HepG2 (cell line): ENCODE data around the gene THAP2. TPM values are rescaled to one million over a fixed set of nuclear protein-coding genes. Genes with fewer than 3 reads are reported as not detected.
"Not testable (repeated sequence)": the region's sequence is repeated elsewhere in the genome, so short reads cannot be mapped to it uniquely, and the experiment has no call there.

Source experiments
- ATAC-seq: fragments of 200-7000 bp; cut with Tn5 transposase; 3 replicates; pipeline ENCODE4 v1.9.1; 2020; ENCODE audit warnings: mild to moderate bottlenecking, moderate library complexity
- BruUV-seq: library from RNA; stranded (reverse); fragments of 400-500 nt; replicated peaks from 2 replicates; lab custom pipeline; 2021; lab: Mats Ljungman, UMichigan
- CTCF ChIA-PET: fragments of 300-600 bp; formaldehyde crosslinking; extraction: SDS; loops from one replicate; lab custom pipeline; 2021; ENCODE audit warnings: low total read pairs, inconsistent platforms, low intra/inter-chr PET ratio; lab: Yijun Ruan, JAX
- POLR2A ChIA-PET: fragments of 350-600 bp; sonication (Branson Sonifier 250); formaldehyde crosslinking; loops from one replicate; lab custom pipeline; 2020; ENCODE audit warnings: antibody characterized with exemption, inconsistent platforms; lab: Yijun Ruan, JAX
- DNase-seq: peaks from one replicate; pipeline ENCODE4 v3.0.0-alpha.2; 2015; ENCODE audit warnings: low spot score
- FAIRE-seq: peaks from 3 replicates; lab custom pipeline; 2011; peaks lifted over from hg19 to GRCh38; lab: Jason Lieb, UNC
- H2AFZ ChIP-seq: one replicate; pipeline ENCODE4 v1.6.1; 2011; ENCODE audit warnings: low read length, inconsistent platforms
- H3K27ac ChIP-seq: fragments of 300-600 bp; 3 replicates; pipeline ENCODE4 v1.8.0; 2011; ENCODE audit warnings: mixed run types, mild to moderate bottlenecking, mixed read lengths, low read length, inconsistent platforms; ENCODE audit not compliant: insufficient read depth; ENCODE audit errors: extremely low read length
- H3K27me3 ChIP-seq, 2 experiments: fragments of 200-600 bp in 1 of 2; 2 replicates in 1 of 2; 3 replicates in 1 of 2; pipeline versions ENCODE4 v1.6.0 to v1.8.0; 2011; ENCODE audit warnings: low read length in 2 of 2, mild to moderate bottlenecking in 2 of 2, moderate library complexity in 2 of 2, inconsistent platforms in 1 of 2; ENCODE audit not compliant: insufficient read depth in 2 of 2, control insufficient read depth in 1 of 2
- H3K36me3 ChIP-seq, 2 experiments: fragments of 200-600 bp in 1 of 2; replicated peaks in 1 of 2; 2 replicates in 1 of 2; 3 replicates in 1 of 2; pipeline versions ENCODE4 v1.5.1 to v1.8.0; 2011; ENCODE audit warnings: low read length in 2 of 2, inconsistent platforms in 1 of 2; ENCODE audit not compliant: insufficient read depth in 2 of 2, control insufficient read depth in 1 of 2
- H3K4me1 ChIP-seq: 2 replicates; pipeline ENCODE4 v1.5.1; 2012; ENCODE audit warnings: low read length, inconsistent platforms; ENCODE audit not compliant: insufficient read depth
- H3K4me2 ChIP-seq: 2 replicates; pipeline ENCODE4 v1.6.0; 2011; ENCODE audit warnings: low read depth, low read length, inconsistent platforms
- H3K4me3 ChIP-seq, 3 experiments: fragments of 200-600 bp in 1 of 3; sonication (generic), shearing (Covaris generic) in 1 of 3; replicated peaks in 1 of 3; 2 replicates each; pipeline ENCODE4 v1.5.1; 2011 to 2016; ENCODE audit warnings: low read length in 3 of 3, inconsistent platforms in 2 of 3, low read depth in 2 of 3, mild to moderate bottlenecking in 2 of 3, control low read depth in 1 of 3, mixed read lengths in 1 of 3; ENCODE audit not compliant: insufficient read depth in 1 of 3
- H3K79me2 ChIP-seq: one replicate; pipeline ENCODE4 v1.6.1; 2011; ENCODE audit warnings: low read length, inconsistent platforms; ENCODE audit not compliant: insufficient read depth
- H3K9ac ChIP-seq: 2 replicates; pipeline ENCODE4 v1.6.0; 2011; ENCODE audit warnings: mild to moderate bottlenecking, low read depth, low read length, inconsistent platforms; ENCODE audit not compliant: insufficient read depth
- H3K9me3 ChIP-seq: 2 replicates; pipeline ENCODE4 v1.5.1; 2012; ENCODE audit warnings: mild to moderate bottlenecking, low read length
- H4K20me1 ChIP-seq: 2 replicates; pipeline ENCODE4 v1.6.0; 2011; ENCODE audit warnings: inconsistent platforms, mild to moderate bottlenecking, low read length, moderate library complexity; ENCODE audit not compliant: insufficient read depth
- JARID2 ChIP-seq: sonication (generic); formaldehyde crosslinking; IDR thresholded peaks from 2 replicates; pipeline ENCODE4 v1.8.1; 2023; ENCODE audit warnings: missing genetic modification reagents, inconsistent platforms; ENCODE audit not compliant: insufficient replicate concordance
- MTERF4 ChIP-seq: sonication (generic); formaldehyde crosslinking; IDR thresholded peaks from 2 replicates; pipeline ENCODE4 v1.8.0; 2023; ENCODE audit warnings: mild to moderate bottlenecking, missing genetic modification reagents
- SCMH1 ChIP-seq: sonication (generic); formaldehyde crosslinking; IDR thresholded peaks from 2 replicates; pipeline ENCODE4 v1.9.0; 2021; ENCODE audit warnings: missing genetic modification reagents, mild to moderate bottlenecking, borderline replicate concordance
- SP2 ChIP-seq: sonication (generic); formaldehyde crosslinking; IDR thresholded peaks from 2 replicates; pipeline ENCODE4 v1.5.1; 2020; ENCODE audit warnings: mild to moderate bottlenecking, missing genetic modification reagents
- ZEB1 ChIP-seq: IDR thresholded peaks from 2 replicates; pipeline ENCODE4 v1.6.1; 2012; ENCODE audit warnings: mild to moderate bottlenecking, low read depth, inconsistent platforms; ENCODE audit not compliant: insufficient replicate concordance
- ZMAT3 ChIP-seq: sonication (generic); formaldehyde crosslinking; conservative IDR thresholded peaks from 2 replicates; pipeline ENCODE4 v1.7.0; 2021; ENCODE audit warnings: missing genetic modification reagents
- ZNF329 ChIP-seq: sonication (generic); formaldehyde crosslinking; IDR thresholded peaks from 2 replicates; pipeline ENCODE4 v1.9.0; 2021; ENCODE audit warnings: low read depth, mild to moderate bottlenecking, missing genetic modification reagents
- ZNF446 ChIP-seq: sonication (generic); formaldehyde crosslinking; IDR thresholded peaks from 2 replicates; pipeline ENCODE4 v1.5.0; 2020; ENCODE audit warnings: mild to moderate bottlenecking, missing genetic modification reagents
- ZNF451 ChIP-seq: sonication (generic); formaldehyde crosslinking; IDR thresholded peaks from 2 replicates; pipeline ENCODE4 v1.5.0; 2020; ENCODE audit warnings: mild to moderate bottlenecking, missing genetic modification reagents
- ZNF496 ChIP-seq: sonication (generic); formaldehyde crosslinking; IDR thresholded peaks from 2 replicates; pipeline ENCODE4 v1.8.1; 2023; ENCODE audit warnings: mild to moderate bottlenecking, moderate library complexity, missing genetic modification reagents; ENCODE audit not compliant: insufficient replicate concordance
- ZNF672 ChIP-seq: sonication (generic); formaldehyde crosslinking; IDR thresholded peaks from 2 replicates; pipeline ENCODE4 v1.8.1; 2022; ENCODE audit warnings: missing genetic modification reagents
- ZNF772 ChIP-seq: sonication (generic); formaldehyde crosslinking; IDR thresholded peaks from 2 replicates; pipeline ENCODE4 v1.5.0; 2020; ENCODE audit warnings: mild to moderate bottlenecking, missing genetic modification reagents
- WGBS: methylation state at CpG from one replicate; pipeline ENCODE4 v1.1.6; 2017; ENCODE audit warnings: low lambda C conversion rate; 5-methylcytosine and 5-hydroxymethylcytosine counted together
- in situ Hi-C: cut with HindIII; loops from 2 replicates; pipeline ENCODE4 v1.10.0; 2017; ENCODE audit warnings: low pct_unique_long_range_greater_than_20kb; ENCODE audit not compliant: extremely low pct_ligation_motif_present
- intact Hi-C: fragments of 100-400 bp; cut with micrococcal nuclease; formaldehyde crosslinking; loops from one replicate; pipeline ENCODE4 v1.10.0; 2022; ENCODE audit not compliant: unreplicated experiment
- polyA plus RNA-seq, 8 experiments: library from polyadenylated mRNA; depleted of rRNA in 3 of 8; stranded (reverse) in 7 of 8; unstranded in 1 of 8; fragments of >200 nt; fragmentation: Illumina TruSeq in 4 of 8; extraction: Trizol in 4 of 8; gene quantifications; 2 replicates each; pipeline versions ENCODE4 v1.2.1 to v1.2.3, GENCODE V29; 2011 to 2016; ENCODE audit warnings: low read depth in 4 of 8, missing spikeins in 1 of 8, mixed read lengths in 1 of 8; ENCODE audit not compliant: insufficient read depth in 1 of 8
- total RNA-seq, 5 experiments: library from RNA; depleted of rRNA; stranded (reverse); fragments of >200 nt; fragmentation: Illumina TruSeq; extraction: Trizol; gene quantifications; 2 replicates each; pipeline ENCODE4 v1.2.3, GENCODE V29; 2016; ENCODE audit warnings: low read depth in 1 of 5

THAP2 gene
- total and polyA plus RNA-seq, 2 of the 13 experiments (the other 11 are each of a cell fraction or from before 2014, with no cell fraction given), result 5.2 to 6.2 TPM

DNA sequence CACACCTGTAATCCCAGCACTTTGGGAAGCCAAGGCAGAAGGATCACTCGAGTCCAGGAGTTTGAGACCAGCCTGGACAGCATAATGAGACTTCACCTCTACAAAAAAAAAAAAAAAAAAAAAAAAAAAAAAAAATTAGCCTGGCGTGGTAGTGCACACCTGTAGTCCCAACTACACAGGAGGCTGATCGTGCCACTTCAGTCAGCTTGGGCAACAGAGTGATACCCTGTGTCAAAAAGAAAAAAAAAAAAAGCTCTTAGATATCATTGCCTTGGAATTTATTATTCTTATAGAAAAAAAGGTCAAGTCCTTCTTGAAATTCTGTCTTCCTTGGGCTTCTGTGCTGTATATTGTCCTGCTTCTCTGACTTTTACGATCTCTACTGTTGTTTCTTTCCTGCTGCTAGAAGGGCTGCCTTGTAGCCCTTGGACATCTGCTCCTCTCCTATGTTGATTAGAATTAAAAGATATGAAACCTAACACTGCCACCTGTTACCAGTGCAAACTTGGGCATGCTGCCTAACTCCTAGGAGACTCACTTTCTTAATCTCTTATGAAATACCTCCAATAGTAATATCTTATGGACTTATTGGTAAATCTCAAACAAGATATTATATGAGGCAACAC is 27.5 kb downstream of the THAP2 start:
- TF ChIP-seq ZNF772, result no peak
- TF ChIP-seq ZNF672 (CRISPR knock-in tag), result no peak
- no peak for TF ChIP-seq ZNF451 (CRISPR knock-in tag)
- TF ChIP-seq ZNF496, result no peak
- TF ChIP-seq ZNF446 (CRISPR knock-in tag), result no peak
- TF ChIP-seq ZEB1, result no peak
- TF ChIP-seq JARID2 (CRISPR knock-in tag), result no peak
- TF ChIP-seq ZNF329 (CRISPR knock-in tag), result no peak
- ChIA-PET POLR2A (no interaction called here), CTCF (no interaction called here)
- in situ Hi-C loops (no loop called here), intact Hi-C loops (no loop called here)
- FAIRE-seq (no peak), ATAC-seq (no peak), DNase-seq (no peak)
- Histone ChIP-seq H3K4me3 (no peak overlapping the region), H3K4me1 (peaks cover 39% of the 10 kb centered on the region), H4K20me1 (no peaks in the 10 kb centered on the region), H3K9ac (no peak overlapping the region), H3K36me3 (no peaks in the 10 kb centered on the region), H3K79me2 (peaks cover 9% of the 10 kb centered on the region), H3K4me2 (no peak overlapping the region), H2AFZ (no peak overlapping the region), H3K9me3 (no peaks in the 10 kb centered on the region), H3K27me3 (no peaks in the 10 kb centered on the region), H3K27ac (no peak overlapping the region)
- BruUV-seq, result no TSS peak
- 96% methylated on average over 4 of the region's 4 CpGs for WGBS

- ATAC-seq, result no peak
- TF ChIP-seq SP2 (CRISPR knock-in tag), result no peak
- no peak for TF ChIP-seq SCMH1 (CRISPR knock-in tag)
- TF ChIP-seq ZMAT3 (CRISPR knock-in tag), result no peak
- TF ChIP-seq MTERF4, result no peak
- CTCF ChIA-PET, result no interaction called here
- Histone ChIP-seq H3K4me3 (no peak overlapping the region), H3K36me3 (peaks cover 0 to 9% of the 10 kb centered on the region in 2 experiments; a peak in 2 of 5 replicates), H3K27ac (no peak overlapping the region), H3K4me2 (no peak overlapping the region), H2AFZ (no peak overlapping the region), H3K4me1 (peaks cover 26% of the 10 kb centered on the region), H4K20me1 (no peaks in the 10 kb centered on the region), H3K9ac (no peak overlapping the region), H3K9me3 (no peaks in the 10 kb centered on the region), H3K27me3 (no peaks in the 10 kb centered on the region), H3K79me2 (no peaks in the 10 kb centered on the region)
- DNase-seq, result no peak
- no peak for FAIRE-seq
- in situ Hi-C loops (no loop called here), intact Hi-C loops (no loop called here)
- WGBS, result 99% methylated on average over 6 of the region's 7 CpGs
- POLR2A ChIA-PET, result no interaction called here
- no TSS peak for BruUV-seq
Observed at GRCh38 chr12:71693126-71693525, 29.0 kb downstream of the THAP2 start.

DNA sequence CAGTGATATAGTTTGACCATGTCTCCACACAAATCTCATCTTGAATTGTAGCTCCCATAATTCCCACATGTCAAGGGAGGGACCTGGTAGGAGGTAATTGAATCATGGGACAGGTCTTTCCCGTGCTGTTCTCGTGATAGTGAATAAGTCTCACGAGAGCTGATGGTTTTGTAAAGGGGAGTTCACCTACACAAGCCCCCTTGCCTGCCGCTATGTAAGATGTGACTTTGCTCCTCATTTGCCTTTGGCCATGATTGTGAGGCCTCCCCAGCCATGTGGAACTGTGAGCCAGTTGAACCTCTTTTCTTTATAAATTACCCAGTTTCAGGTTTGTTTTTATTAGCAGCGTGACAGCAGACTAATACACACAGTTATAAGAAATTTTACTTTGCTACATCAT is 29.6 kb downstream of the THAP2 start:
- DNase-seq, POLR2A ChIA-PET, H3K79me2 ChIP-seq, H2AFZ ChIP-seq, CTCF ChIA-PET, H3K4me2 ChIP-seq, H4K20me1 ChIP-seq, ATAC-seq, BruUV-seq, in situ Hi-C loops, H3K4me3 ChIP-seq, H3K27ac ChIP-seq, H3K9me3 ChIP-seq, FAIRE-seq, intact Hi-C loops, H3K27me3 ChIP-seq, H3K9ac ChIP-seq: not testable (repeated sequence)
- 97% methylated on average over 5 of the region's 5 CpGs for WGBS
- Histone ChIP-seq H3K36me3 (peaks cover 0 to 13% of the 10 kb centered on the region in 2 experiments; a peak in 2 of 5 replicates), H3K4me1 (peaks cover 21% of the 10 kb centered on the region)
